HEK293 (cell line): Measurements from ENCODE around the gene DNAJC30.
A peak's percentile ranks its signal among the peaks of the same experiment; 100 is the strongest.

ENCODE experiments used
- CTCF ChIA-PET: fragments of 350-600 bp; formaldehyde crosslinking; extraction: SDS; loops from one replicate; lab custom pipeline; 2021; ENCODE audit warnings: antibody characterized with exemption; lab: Yijun Ruan, JAX
- POLR2A ChIA-PET: fragments of 300-600 bp; formaldehyde crosslinking; extraction: SDS; loops from one replicate; lab custom pipeline; 2020; ENCODE audit warnings: antibody characterized with exemption, inconsistent platforms; lab: Yijun Ruan, JAX
- H3K27ac ChIP-seq: fragments of 200-500 bp; sonication (Bioruptor generic); 2 replicates; pipeline ENCODE4 v1.5.1; 2014; ENCODE audit warnings: low read depth, low read length, control low read depth, inconsistent platforms; ENCODE audit errors: extremely low read depth
- H3K36me3 ChIP-seq, 2 experiments: fragments of 200-500 bp in 1 of 2; sonication (Bioruptor generic) in 1 of 2; 1 replicate in 1 of 2; 2 replicates in 1 of 2; pipeline ENCODE4 v1.5.1; 2014 to 2017; ENCODE audit warnings: inconsistent platforms in 2 of 2, low read length in 2 of 2; ENCODE audit not compliant: control insufficient read depth in 2 of 2, insufficient read depth in 1 of 2
- H3K4me1 ChIP-seq: fragments of 200-500 bp; sonication (Bioruptor generic); 2 replicates; pipeline ENCODE4 v1.5.1; 2014; ENCODE audit warnings: mild to moderate bottlenecking, low read length, inconsistent platforms; ENCODE audit not compliant: control insufficient read depth, insufficient read depth
- H3K4me3 ChIP-seq: 2 replicates; pipeline ENCODE4 v1.5.1; 2011; ENCODE audit warnings: low read depth, mild to moderate bottlenecking, control low read depth, low read length, moderate library complexity
- H3K9me3 ChIP-seq: fragments of 200-500 bp; sonication (Bioruptor generic); 2 replicates; pipeline ENCODE4 v1.5.1; 2014; ENCODE audit warnings: low read depth, low read length, inconsistent platforms; ENCODE audit not compliant: control insufficient read depth, insufficient read depth
- GFI1B ChIP-seq: fragments of 450-650 bp; formaldehyde crosslinking; IDR thresholded peaks from 2 replicates; pipeline ENCODE4 v1.5.1; 2016; ENCODE audit warnings: missing biosample characterization, missing genetic modification characterization
- GLIS1 ChIP-seq: fragments of 450-650 bp; formaldehyde crosslinking; IDR thresholded peaks from 2 replicates; pipeline ENCODE4 v1.5.1; 2016; ENCODE audit warnings: missing biosample characterization, missing genetic modification characterization
- GLIS2 ChIP-seq: fragments of 450-650 bp; formaldehyde crosslinking; IDR thresholded peaks from 2 replicates; pipeline ENCODE4 v1.5.1; 2016; ENCODE audit warnings: missing biosample characterization, missing genetic modification characterization
- HOXA7 ChIP-seq: sonication (generic); formaldehyde crosslinking; IDR thresholded peaks from 2 replicates; pipeline ENCODE4 v1.8.1; 2022; ENCODE audit warnings: missing genetic modification reagents, borderline replicate concordance
- KLF9 ChIP-seq: fragments of 450-650 bp; formaldehyde crosslinking; IDR thresholded peaks from 2 replicates; pipeline ENCODE4 v1.5.1; 2016; ENCODE audit warnings: missing biosample characterization, missing genetic modification characterization, low read depth
- PRDM1 ChIP-seq: fragments of 450-650 bp; formaldehyde crosslinking; IDR thresholded peaks from 2 replicates; pipeline ENCODE4; 2016; ENCODE audit warnings: missing biosample characterization, missing genetic modification characterization
- SCRT1 ChIP-seq: fragments of 450-650 bp; formaldehyde crosslinking; IDR thresholded peaks from 2 replicates; pipeline ENCODE4 v1.5.1; 2016; ENCODE audit warnings: missing biosample characterization, missing genetic modification characterization, borderline replicate concordance
- SCRT2 ChIP-seq: fragments of 450-650 bp; formaldehyde crosslinking; IDR thresholded peaks from 2 replicates; pipeline ENCODE4 v1.5.1; 2016; ENCODE audit warnings: missing biosample characterization, missing genetic modification characterization
- SP2 ChIP-seq: fragments of 450-650 bp; formaldehyde crosslinking; IDR thresholded peaks from 2 replicates; pipeline ENCODE4 v1.5.1; 2016; ENCODE audit warnings: missing biosample characterization, missing genetic modification characterization
- ZBTB20 ChIP-seq: fragments of 450-650 bp; formaldehyde crosslinking; IDR thresholded peaks from 2 replicates; pipeline ENCODE4 v1.5.1; 2016; ENCODE audit warnings: missing biosample characterization, missing genetic modification characterization
- ZBTB21 ChIP-seq: fragments of 450-650 bp; formaldehyde crosslinking; IDR thresholded peaks from 2 replicates; pipeline ENCODE4 v1.5.1; 2017; ENCODE audit warnings: missing biosample characterization, missing genetic modification characterization
- ZBTB48 ChIP-seq: fragments of 450-650 bp; formaldehyde crosslinking; IDR thresholded peaks from 2 replicates; pipeline ENCODE4 v1.5.1; 2016; ENCODE audit warnings: missing biosample characterization, missing genetic modification characterization
- ZBTB7A ChIP-seq: fragments of 450-650 bp; formaldehyde crosslinking; IDR thresholded peaks from 2 replicates; pipeline ENCODE4 v1.5.1; 2016; ENCODE audit warnings: low read depth, missing biosample characterization, missing genetic modification characterization
- ZBTB8A ChIP-seq: fragments of 450-650 bp; formaldehyde crosslinking; IDR thresholded peaks from 2 replicates; pipeline ENCODE4 v1.5.1; 2016; ENCODE audit warnings: missing biosample characterization, missing genetic modification characterization
- ZEB2 ChIP-seq: fragments of 450-650 bp; formaldehyde crosslinking; IDR thresholded peaks from 2 replicates; pipeline ENCODE4 v1.5.1; 2016; ENCODE audit warnings: missing biosample characterization, missing genetic modification characterization
- ZFP3 ChIP-seq: fragments of 450-650 bp; formaldehyde crosslinking; IDR thresholded peaks from 2 replicates; pipeline ENCODE4 v1.5.1; 2016; ENCODE audit warnings: low read depth, missing biosample characterization, missing genetic modification characterization
- ZNF155 ChIP-seq: fragments of 450-650 bp; formaldehyde crosslinking; IDR thresholded peaks from 2 replicates; pipeline ENCODE4 v1.5.1; 2016; ENCODE audit warnings: missing biosample characterization, missing genetic modification characterization
- ZNF292 ChIP-seq: fragments of 450-650 bp; formaldehyde crosslinking; IDR thresholded peaks from 2 replicates; pipeline ENCODE4 v1.5.1; 2016; ENCODE audit warnings: low read depth, missing biosample characterization, missing genetic modification characterization, borderline replicate concordance
- ZNF335 ChIP-seq: fragments of 450-650 bp; formaldehyde crosslinking; conservative IDR thresholded peaks from 2 replicates; pipeline ENCODE4 v1.5.1; 2016; ENCODE audit warnings: missing biosample characterization, missing genetic modification characterization
- ZNF510 ChIP-seq: fragments of 450-650 bp; formaldehyde crosslinking; IDR thresholded peaks from 2 replicates; pipeline ENCODE4 v1.5.1; 2018; ENCODE audit warnings: mild to moderate bottlenecking, missing genetic modification characterization, missing biosample characterization; ENCODE audit not compliant: insufficient replicate concordance
- ZXDB ChIP-seq: fragments of 450-650 bp; formaldehyde crosslinking; IDR thresholded peaks from 2 replicates; pipeline ENCODE4 v1.5.1; 2016; ENCODE audit warnings: missing biosample characterization, missing genetic modification characterization
- TF ChIP-seq, protein P1 (sequence below): fragments of 450-650 bp; formaldehyde crosslinking; IDR thresholded peaks from 2 replicates; pipeline ENCODE4 v1.5.1; 2016; ENCODE audit warnings: missing biosample characterization, missing genetic modification characterization
- TF ChIP-seq, protein P2 (sequence below): fragments of 450-650 bp; formaldehyde crosslinking; IDR thresholded peaks from 2 replicates; pipeline ENCODE4 v1.5.1; 2016; ENCODE audit warnings: missing biosample characterization, missing genetic modification characterization
- TF ChIP-seq, protein P3 (sequence below): fragments of 450-650 bp; formaldehyde crosslinking; optimal IDR thresholded peaks from 2 replicates; pipeline ENCODE3; 2016; ENCODE audit warnings: missing biosample characterization, mild to moderate bottlenecking, missing genetic modification characterization
- TF ChIP-seq, protein P4 (sequence below): fragments of 450-650 bp; formaldehyde crosslinking; IDR thresholded peaks from 2 replicates; pipeline ENCODE4 v1.5.1; 2017; ENCODE audit warnings: missing biosample characterization, missing genetic modification characterization

DNAJC30 gene

DNA sequence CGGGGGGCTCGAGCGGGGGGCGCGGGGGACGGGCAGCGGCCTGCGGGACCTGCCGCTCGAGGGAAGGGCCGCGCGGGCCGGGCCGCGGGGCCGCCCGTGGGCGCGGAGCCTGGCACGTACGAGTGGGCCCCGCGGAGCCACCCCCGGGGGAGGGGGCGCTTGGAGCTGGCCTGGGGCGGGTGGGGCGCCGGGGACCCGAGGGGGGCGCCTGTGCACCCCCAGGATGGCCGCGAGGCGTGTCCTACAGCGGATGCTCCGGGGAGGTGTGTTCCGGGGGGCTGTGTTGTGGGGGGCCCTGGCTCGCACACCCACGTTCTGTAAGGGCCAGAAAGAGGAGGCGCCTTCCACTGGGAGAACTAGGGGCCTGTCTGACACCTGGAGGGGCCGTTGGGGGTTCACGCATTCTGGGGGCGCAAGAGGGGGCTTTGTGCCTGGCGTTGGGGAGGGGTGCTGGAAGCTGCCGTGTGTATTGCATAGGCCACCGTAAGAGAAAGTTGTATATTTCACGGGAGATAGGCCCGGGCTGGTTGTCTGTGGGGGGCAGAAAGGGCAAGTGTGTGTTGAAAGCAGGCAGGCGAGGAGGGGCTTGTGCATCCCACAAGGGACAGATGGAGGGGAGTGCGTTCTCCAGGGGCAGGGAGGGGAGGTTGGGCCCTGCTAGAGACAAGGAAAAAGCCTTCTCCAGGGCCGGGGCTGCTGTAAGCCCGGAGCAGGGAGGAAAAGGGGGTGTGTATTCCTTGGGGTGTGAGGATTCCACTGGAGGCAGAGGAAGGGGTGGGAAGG lies 15.0 kb downstream of the DNAJC30 start:
- peak overlapping the region; percentile 58; the same call in 1 of the 2 replicates for H3K27ac ChIP-seq
- ChIA-PET CTCF (interaction anchor here (0.5 to 3.3 kb wide), 16 partner anchors 9 to 64 kb away, joined by 3 to 29 read pairs (median 4); partner anchors contain the start of gene STX1A), POLR2A (interaction anchor here (0.7 kb wide), 1 partner anchor 70 kb away, joined by 4 read pairs; the partner anchor contains the start of gene ABHD11)

More for the DNA sequence above, 15.0 kb downstream of the DNAJC30 start:
- peak overlapping the region; percentile 58 for H3K4me3 ChIP-seq
- H3K36me3 ChIP-seq: peaks cover 0 to 8% of the 10 kb centered on the region in 2 experiments; a peak in 1 of 3 replicates
- TF ChIP-seq ZBTB8A (tag by site-specific recombination) (peak; percentile 54), ZEB2 (tag by site-specific recombination) (peak; percentile 25; the same call in 1 of the 2 replicates), ZNF155 (tag by site-specific recombination) (no peak), ZFP3 (tag by site-specific recombination) (no peak), ZNF510 (tag by site-specific recombination) (no peak), ZBTB20 (tag by site-specific recombination) (peak; percentile 76), ZNF292 (tag by site-specific recombination) (no peak), GLIS1 (tag by site-specific recombination) (peak; percentile 89), PRDM1 (tag by site-specific recombination) (peak; percentile 72), ZNF335 (tag by site-specific recombination) (peak; percentile 84), GFI1B (tag by site-specific recombination) (no peak), GLIS2 (peak; percentile 84), SCRT2 (tag by site-specific recombination) (no peak), ZBTB7A (tag by site-specific recombination) (0 out of 2 replicates have a peak, but pooled peaks have one; percentile 20), SP2 (tag by site-specific recombination) (peak; percentile 48), ZBTB21 (tag by site-specific recombination) (no peak), ZXDB (peak; percentile 36; the same call in 1 of the 2 replicates), HOXA7 (no peak), SCRT1 (tag by site-specific recombination) (no peak), ZBTB48 (tag by site-specific recombination) (peak; percentile 46; the same call in 1 of the 2 replicates), KLF9 (tag by site-specific recombination) (peak; percentile 72)
- TF ChIP-seq, protein P1, sequence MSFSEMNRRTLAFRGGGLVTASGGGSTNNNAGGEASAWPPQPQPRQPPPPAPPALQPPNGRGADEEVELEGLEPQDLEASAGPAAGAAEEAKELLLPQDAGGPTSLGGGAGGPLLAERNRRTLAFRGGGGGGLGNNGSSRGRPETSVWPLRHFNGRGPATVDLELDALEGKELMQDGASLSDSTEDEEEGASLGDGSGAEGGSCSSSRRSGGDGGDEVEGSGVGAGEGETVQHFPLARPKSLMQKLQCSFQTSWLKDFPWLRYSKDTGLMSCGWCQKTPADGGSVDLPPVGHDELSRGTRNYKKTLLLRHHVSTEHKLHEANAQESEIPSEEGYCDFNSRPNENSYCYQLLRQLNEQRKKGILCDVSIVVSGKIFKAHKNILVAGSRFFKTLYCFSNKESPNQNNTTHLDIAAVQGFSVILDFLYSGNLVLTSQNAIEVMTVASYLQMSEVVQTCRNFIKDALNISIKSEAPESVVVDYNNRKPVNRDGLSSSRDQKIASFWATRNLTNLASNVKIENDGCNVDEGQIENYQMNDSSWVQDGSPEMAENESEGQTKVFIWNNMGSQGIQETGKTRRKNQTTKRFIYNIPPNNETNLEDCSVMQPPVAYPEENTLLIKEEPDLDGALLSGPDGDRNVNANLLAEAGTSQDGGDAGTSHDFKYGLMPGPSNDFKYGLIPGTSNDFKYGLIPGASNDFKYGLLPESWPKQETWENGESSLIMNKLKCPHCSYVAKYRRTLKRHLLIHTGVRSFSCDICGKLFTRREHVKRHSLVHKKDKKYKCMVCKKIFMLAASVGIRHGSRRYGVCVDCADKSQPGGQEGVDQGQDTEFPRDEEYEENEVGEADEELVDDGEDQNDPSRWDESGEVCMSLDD (tag by site-specific recombination): peak; percentile 75
- TF ChIP-seq, protein P2, sequence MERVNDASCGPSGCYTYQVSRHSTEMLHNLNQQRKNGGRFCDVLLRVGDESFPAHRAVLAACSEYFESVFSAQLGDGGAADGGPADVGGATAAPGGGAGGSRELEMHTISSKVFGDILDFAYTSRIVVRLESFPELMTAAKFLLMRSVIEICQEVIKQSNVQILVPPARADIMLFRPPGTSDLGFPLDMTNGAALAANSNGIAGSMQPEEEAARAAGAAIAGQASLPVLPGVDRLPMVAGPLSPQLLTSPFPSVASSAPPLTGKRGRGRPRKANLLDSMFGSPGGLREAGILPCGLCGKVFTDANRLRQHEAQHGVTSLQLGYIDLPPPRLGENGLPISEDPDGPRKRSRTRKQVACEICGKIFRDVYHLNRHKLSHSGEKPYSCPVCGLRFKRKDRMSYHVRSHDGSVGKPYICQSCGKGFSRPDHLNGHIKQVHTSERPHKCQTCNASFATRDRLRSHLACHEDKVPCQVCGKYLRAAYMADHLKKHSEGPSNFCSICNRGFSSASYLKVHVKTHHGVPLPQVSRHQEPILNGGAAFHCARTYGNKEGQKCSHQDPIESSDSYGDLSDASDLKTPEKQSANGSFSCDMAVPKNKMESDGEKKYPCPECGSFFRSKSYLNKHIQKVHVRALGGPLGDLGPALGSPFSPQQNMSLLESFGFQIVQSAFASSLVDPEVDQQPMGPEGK (tag by site-specific recombination): peak; percentile 79
- TF ChIP-seq, protein P3, sequence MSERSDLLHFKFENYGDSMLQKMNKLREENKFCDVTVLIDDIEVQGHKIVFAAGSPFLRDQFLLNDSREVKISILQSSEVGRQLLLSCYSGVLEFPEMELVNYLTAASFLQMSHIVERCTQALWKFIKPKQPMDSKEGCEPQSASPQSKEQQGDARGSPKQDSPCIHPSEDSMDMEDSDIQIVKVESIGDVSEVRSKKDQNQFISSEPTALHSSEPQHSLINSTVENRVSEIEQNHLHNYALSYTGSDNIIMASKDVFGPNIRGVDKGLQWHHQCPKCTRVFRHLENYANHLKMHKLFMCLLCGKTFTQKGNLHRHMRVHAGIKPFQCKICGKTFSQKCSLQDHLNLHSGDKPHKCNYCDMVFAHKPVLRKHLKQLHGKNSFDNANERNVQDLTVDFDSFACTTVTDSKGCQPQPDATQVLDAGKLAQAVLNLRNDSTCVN (tag by site-specific recombination): peak; percentile 8
- TF ChIP-seq, protein P4, sequence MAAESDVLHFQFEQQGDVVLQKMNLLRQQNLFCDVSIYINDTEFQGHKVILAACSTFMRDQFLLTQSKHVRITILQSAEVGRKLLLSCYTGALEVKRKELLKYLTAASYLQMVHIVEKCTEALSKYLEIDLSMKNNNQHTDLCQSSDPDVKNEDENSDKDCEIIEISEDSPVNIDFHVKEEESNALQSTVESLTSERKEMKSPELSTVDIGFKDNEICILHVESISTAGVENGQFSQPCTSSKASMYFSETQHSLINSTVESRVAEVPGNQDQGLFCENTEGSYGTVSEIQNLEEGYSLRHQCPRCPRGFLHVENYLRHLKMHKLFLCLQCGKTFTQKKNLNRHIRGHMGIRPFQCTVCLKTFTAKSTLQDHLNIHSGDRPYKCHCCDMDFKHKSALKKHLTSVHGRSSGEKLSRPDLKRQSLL (tag by site-specific recombination): 0 out of 2 replicates have a peak, but pooled peaks have one; percentile 24
- H3K9me3 ChIP-seq: no peaks in the 10 kb centered on the region
- no peaks in the 10 kb centered on the region; the same call in 1 of the 2 replicates for H3K4me1 ChIP-seq
